GM19468 (cell line): ENCODE measurements around the gene TGFBR2.
"Not testable (repeated sequence)": the region's sequence is repeated elsewhere in the genome, so short reads cannot be mapped to it uniquely, and the experiment has no call there.

ENCODE experiments used
- ATAC-seq: cut with Tn5 transposase; IDR thresholded peaks from one replicate; pipeline ENCODE4 v1.9.1; 2021; ENCODE audit warnings: mild to moderate bottlenecking, moderate library complexity, moderate number of reproducible peaks; ENCODE audit not compliant: unreplicated experiment; ENCODE audit errors: extremely low read depth

TGFBR2 gene

GRCh38 chr3:30666572-30667279 lies 60.3 kb downstream of the TGFBR2 start:
- ATAC-seq: no peak

- no peak for ATAC-seq
These were observed 60.9 kb downstream of the TGFBR2 start for GRCh38 chr3:30667280-30667651.

GRCh38 chr3:30668051-30668609 lies 61.7 kb downstream of the TGFBR2 start:
- no peak for ATAC-seq

- ATAC-seq: not testable (repeated sequence)
These were observed 63.0 kb downstream of the TGFBR2 start for GRCh38 chr3:30669360-30669934.

- ATAC-seq: no peak
These were observed 63.9 kb downstream of the TGFBR2 start for GRCh38 chr3:30670292-30670691.

- no peak for ATAC-seq
These were observed 65.3 kb downstream of the TGFBR2 start for GRCh38 chr3:30671527-30672286.

- ATAC-seq: no peak
These were observed 65.9 kb downstream of the TGFBR2 start for GRCh38 chr3:30672287-30672735.

GRCh38 chr3:30672959-30673358 lies 66.6 kb downstream of the TGFBR2 start:
- ATAC-seq: no peak

GRCh38 chr3:30673425-30674341 lies 67.3 kb downstream of the TGFBR2 start:
- no peak for ATAC-seq

GRCh38 chr3:30675006-30675405 lies 68.6 kb downstream of the TGFBR2 start:
- ATAC-seq: no peak

- ATAC-seq: no peak
These were observed 69.4 kb downstream of the TGFBR2 start for GRCh38 chr3:30675774-30676173.

- ATAC-seq: no peak
These were observed 70.3 kb downstream of the TGFBR2 start for GRCh38 chr3:30676424-30677346.

GRCh38 chr3:30677347-30677685 lies 70.9 kb downstream of the TGFBR2 start:
- no peak for ATAC-seq

GRCh38 chr3:30679045-30679444 lies 72.6 kb downstream of the TGFBR2 start:
- ATAC-seq: no peak

- no peak for ATAC-seq
These were observed 74.6 kb downstream of the TGFBR2 start for GRCh38 chr3:30680789-30681648.

GRCh38 chr3:30681649-30682211 lies 75.3 kb downstream of the TGFBR2 start:
- ATAC-seq: no peak

- no peak for ATAC-seq
These were observed 76.2 kb downstream of the TGFBR2 start for GRCh38 chr3:30682434-30683155.
